ENCODE data around the gene PDZD2.

The PDZD2 gene

DNA sequence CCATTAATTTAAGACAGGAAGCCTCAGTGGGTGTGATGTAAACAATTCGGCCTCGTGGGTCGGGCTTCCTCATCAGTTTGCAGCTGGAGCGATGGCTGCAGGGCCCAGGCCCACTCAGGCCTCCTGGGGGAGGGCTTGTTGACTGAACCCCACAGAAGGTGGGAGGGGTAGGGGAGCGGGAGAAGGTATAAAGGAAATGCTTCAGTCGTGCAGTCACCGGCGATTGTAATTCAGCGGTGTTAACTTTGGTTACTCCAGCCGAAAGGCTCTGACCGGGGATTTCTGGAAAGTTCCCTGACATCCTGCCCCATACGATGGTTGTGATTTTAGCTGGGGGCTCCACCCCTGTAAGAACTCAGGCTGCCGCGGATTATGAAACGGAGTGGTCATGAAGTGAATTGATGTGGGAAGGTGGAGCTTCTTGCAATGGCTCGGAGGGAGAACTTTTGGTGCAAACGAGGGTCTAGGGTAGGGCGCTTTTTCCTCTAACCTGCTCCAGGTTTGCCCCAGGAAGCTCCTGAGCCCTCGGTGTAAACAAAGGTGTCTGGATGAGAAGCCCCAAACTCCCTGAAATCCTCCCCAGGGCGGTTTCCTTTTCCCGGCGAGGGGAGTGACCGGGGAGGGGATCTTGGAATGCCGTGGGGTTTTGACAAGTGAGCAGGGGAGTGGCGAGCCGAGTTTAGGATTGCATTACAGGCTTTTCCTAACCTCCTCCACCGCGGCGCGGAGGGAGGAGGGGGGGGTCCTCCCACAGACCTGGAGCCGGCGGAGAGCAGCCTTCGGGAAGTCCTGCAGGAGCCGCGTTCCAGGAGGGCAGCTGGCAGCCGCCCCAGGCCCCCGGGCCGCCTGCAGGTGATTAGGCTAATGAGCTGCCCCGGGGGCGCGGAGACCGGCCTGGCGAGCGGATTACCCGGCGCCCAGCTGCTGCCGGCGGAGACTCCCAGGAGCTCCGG, 215.5 kb downstream of the PDZD2 start:
- peak overlapping the region; percentile 72 for H3K27ac ChIP-seq
- DNase-seq (ENCODE audit: low read depth, low spot score) = no peak

- no peak for DNase-seq (ENCODE audit: low read depth, low spot score)
- peak overlapping the region; percentile 72 for H3K27ac ChIP-seq
Measured at GRCh38 chr5:31855134-31856040, 216.5 kb downstream of the PDZD2 start.

DNA sequence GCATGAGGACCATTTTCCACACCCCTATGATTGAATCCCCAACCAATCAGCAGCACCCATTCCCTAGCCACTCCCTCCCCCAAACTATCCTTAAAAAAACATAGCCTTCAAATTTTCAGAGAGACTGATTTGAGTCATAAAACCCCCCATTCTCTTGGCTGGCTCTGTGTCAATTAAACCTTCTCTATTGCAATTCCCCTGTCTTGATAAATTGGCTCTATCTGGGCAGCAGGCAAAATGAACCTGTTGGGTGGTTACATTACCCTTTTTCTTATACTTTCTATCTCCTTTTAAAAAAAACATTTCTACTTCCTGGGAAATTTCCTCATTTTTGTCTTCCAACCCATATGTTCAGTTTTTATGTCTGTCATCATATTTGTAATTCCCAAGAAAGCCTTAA, 220.2 kb downstream of the PDZD2 start:
- no peak overlapping the region for H3K27ac ChIP-seq
- no peak for DNase-seq (ENCODE audit: low read depth, low spot score)

GRCh38 chr5:31860278-31860677, 221.3 kb downstream of the PDZD2 start:
- no peak for DNase-seq (ENCODE audit: low read depth, low spot score)
- H3K27ac ChIP-seq = no peak overlapping the region

- DNase-seq (ENCODE audit: low read depth, low spot score) = no peak
- H3K27ac ChIP-seq = no peak overlapping the region
Measured at GRCh38 chr5:31860726-31861433, 221.9 kb downstream of the PDZD2 start.

- no peak for DNase-seq (ENCODE audit: low read depth, low spot score)
Measured at GRCh38 chr5:31861601-31862000, 222.7 kb downstream of the PDZD2 start.

GRCh38 chr5:31863991-31864411, 225.1 kb downstream of the PDZD2 start:
- no peak for DNase-seq (ENCODE audit: low read depth, low spot score)
- H3K27ac ChIP-seq = no peak overlapping the region

More at GRCh38 chr5:31861601-31862000, 222.7 kb downstream of the PDZD2 start:
- H3K27ac ChIP-seq = no peak overlapping the region

GRCh38 chr5:31866166-31866565, 227.2 kb downstream of the PDZD2 start:
- DNase-seq (ENCODE audit: low read depth, low spot score) = no peak

DNA sequence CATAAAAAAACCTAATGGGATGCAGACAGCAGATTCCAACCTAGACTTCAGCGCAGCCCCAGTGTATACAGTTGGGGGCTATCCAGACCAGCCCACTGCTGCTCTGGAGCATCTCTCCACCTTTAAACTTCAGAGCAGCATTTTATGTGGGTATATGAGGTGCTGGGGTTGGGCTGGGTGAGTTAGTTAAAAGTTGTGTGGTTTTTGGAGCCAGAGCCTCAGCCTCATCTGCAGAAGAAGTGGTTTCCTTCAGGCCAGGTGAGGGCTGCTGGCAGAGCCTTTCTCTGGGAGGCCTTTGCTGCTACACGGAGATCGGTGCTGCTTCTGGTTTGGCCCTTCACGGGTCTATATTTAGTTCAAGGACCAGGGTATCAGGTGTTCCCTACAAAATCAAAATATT, 228.3 kb downstream of the PDZD2 start:
- no peak for DNase-seq (ENCODE audit: low read depth, low spot score)
- H3K27ac ChIP-seq = no peak overlapping the region

More at GRCh38 chr5:31866166-31866565, 227.2 kb downstream of the PDZD2 start:
- H3K27ac ChIP-seq = no peak overlapping the region

DNA sequence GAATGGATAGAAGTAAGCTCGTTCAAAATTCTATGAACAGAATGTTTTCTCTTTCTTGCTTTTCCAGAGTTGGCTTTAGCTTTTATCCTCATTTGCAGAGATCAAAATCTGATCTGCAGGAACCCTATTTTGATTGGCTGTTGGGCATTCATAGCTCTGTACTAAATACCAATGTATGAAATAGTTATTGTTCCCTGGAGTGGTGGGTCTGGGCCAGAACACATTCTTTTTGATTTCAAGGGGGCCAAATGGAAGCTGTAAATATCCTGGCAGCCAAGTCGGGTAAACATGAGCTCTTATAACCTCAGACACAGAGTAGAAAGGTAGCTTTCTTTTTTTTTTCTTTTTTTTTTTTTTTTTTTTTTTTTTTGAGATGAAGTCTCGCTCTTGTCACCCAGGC, 241.5 kb downstream of the PDZD2 start:
- no peak for DNase-seq (ENCODE audit: low read depth, low spot score)
- H3K27ac ChIP-seq = no peak overlapping the region

DNA sequence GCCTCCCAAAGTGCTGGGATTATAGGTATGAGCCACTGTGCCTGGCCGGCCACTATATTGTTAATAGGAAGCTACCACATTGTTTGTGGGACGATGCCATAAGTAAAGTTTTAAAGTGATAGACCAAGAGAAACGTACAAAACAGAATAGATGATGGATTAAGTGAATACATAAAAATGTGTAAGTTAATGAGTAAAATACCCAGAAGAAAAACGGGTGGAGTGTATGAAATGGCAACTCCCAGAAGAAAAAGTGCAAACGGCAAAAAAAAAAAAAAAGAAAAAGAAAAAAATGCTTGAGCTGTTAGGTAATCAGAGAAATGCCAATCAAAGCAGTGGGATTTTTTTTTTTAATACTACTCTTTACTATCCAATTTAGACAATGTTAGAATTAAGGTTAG, 246.0 kb downstream of the PDZD2 start:
- DNase-seq (ENCODE audit: low read depth, low spot score) = no peak

DNA sequence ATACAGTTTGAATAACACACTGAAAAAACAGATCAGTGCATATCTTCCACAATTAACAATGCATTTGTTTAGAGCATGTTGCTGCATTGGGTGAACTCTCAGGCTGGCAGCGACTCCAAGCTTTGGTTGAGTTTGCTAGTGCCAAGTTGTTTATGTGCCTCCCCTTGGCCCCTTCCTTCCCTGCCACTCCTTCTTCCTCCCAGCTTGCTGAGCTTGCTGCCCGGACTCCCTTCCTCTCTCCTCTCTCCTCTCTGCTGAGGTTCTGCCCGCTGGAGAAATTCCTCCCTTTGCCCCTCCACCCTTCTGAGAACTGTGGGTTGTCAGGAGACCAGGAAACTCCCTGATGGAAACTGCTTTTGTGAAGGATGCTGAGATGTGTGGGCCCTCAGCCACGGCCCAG, 247.3 kb downstream of the PDZD2 start:
- DNase-seq (ENCODE audit: low read depth, low spot score) = no peak
- no peak overlapping the region for H3K27ac ChIP-seq

More for the DNA sequence above, 246.0 kb downstream of the PDZD2 start:
- H3K27ac ChIP-seq = no peak overlapping the region

GRCh38 chr5:31887556-31887955, 248.6 kb downstream of the PDZD2 start:
- H3K27ac ChIP-seq = no peak overlapping the region
- DNase-seq (ENCODE audit: low read depth, low spot score) = no peak

DNA sequence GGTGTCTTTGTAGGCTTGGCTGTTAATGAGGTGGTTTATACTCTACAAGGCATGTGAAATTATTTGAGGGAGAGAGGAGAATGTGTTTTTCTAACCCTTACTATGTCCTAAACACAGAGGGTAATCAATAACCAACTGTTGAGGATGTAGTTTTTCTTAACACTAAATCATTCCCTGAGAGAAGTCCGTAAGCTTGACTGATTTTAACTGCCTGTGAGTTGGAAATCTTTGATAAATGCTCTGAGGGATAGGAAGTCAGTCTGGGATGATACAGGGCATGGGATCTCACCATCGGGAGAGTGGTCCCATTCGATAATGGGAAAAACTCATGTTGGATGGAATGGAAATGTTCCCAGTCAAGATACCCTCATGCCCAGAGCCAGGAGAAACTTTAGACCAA, 249.6 kb downstream of the PDZD2 start:
- no peak for DNase-seq (ENCODE audit: low read depth, low spot score)
- H3K27ac ChIP-seq = no peak overlapping the region

DNA sequence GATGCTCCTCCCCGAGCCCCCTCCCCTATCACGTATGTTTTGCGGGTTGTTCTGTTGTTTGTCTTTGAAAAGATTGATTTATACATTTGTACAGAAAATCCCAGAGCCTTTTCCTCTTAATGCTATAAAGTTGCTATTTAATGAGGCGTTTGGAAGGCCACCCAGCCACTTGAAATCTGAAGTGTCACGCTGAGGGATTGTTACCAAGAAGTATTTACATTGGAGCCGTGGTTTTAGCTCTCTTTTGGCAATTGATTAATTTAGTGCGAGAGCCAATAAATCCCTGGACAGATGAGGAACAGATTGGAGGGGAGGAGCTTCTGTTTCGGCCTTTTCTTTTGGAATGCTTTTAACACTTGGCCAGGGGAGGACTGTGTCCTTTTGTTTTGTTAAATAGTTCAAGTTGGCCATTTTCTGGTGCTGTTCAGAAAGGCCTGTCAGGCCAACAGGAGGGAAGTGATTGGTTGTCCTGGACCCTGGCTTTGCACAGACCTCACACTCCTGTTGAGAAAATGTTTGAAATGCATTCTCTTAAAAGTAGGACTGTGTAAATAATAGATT, 250.2 kb downstream of the PDZD2 start:
- DNase-seq (ENCODE audit: low read depth, low spot score) = no peak
- no peak overlapping the region for H3K27ac ChIP-seq

GRCh38 chr5:31890046-31890445, 251.1 kb downstream of the PDZD2 start:
- no peak overlapping the region for H3K27ac ChIP-seq
- no peak for DNase-seq (ENCODE audit: low read depth, low spot score)

- no peak for DNase-seq (ENCODE audit: low read depth, low spot score)
- no peak overlapping the region for H3K27ac ChIP-seq
Measured at GRCh38 chr5:31894141-31894540, 255.2 kb downstream of the PDZD2 start.

GRCh38 chr5:31895199-31895820, 256.4 kb downstream of the PDZD2 start:
- DNase-seq (ENCODE audit: low read depth, low spot score) = no peak
- H3K27ac ChIP-seq = no peak overlapping the region

GRCh38 chr5:31898036-31898632, 259.2 kb downstream of the PDZD2 start:
- H3K27ac ChIP-seq = no peak overlapping the region

More at GRCh38 chr5:31898036-31898632, 259.2 kb downstream of the PDZD2 start:
- no peak for DNase-seq (ENCODE audit: low read depth, low spot score)
